ENCODE data around the gene B3GAT1.

DNA sequence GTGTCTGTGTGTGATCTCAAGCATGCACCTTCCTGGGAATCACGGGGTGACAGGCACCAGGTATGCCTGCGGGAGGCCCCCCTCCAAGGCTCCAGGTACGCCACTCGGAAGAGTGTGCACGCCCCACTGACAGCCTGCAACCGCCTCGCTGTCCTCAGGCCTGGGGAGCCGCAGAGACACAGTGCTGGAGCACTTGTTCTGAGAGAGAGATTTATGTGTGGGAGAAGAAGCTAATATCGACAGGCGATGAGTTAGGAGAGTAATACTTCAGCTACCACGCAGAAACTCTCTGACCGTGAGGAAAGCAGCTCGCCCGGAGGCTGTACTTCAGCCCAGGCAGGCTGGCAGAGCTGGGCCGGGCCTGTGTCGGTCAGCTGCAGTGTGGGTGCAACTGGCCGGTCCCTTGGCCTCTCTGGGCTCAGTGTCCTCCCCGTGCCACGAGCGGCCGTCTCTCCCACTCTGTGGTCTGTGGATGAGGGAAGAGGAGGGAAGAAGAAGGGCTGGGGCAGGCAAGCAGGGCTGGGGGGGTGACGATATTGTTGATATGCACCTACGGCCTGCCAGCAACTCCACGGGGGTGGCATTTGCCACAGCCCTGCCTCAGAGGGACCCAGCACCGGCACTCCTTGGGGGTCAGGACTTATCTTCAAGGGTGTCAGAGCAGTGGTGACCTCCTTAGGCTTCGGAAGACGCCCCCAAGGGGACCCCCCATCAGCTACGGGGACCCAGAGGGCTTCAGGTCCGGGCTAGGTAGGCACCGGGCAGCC, 7.3 kb downstream of the B3GAT1 start:
- TF ChIP-seq CTCF (IDR thresholded peaks at IDR 0.05; ENCODE audit: low read depth, low read length, poor library complexity, severe bottlenecking) (no peak), EZH2phosphoT487 (IDR thresholded peaks at IDR 0.05; ENCODE audit: borderline replicate concordance, low read length) (no peak)

All from DOHH2 (cell line).